ENCODE measurements around the gene STUB1.

Gene STUB1

DNA sequence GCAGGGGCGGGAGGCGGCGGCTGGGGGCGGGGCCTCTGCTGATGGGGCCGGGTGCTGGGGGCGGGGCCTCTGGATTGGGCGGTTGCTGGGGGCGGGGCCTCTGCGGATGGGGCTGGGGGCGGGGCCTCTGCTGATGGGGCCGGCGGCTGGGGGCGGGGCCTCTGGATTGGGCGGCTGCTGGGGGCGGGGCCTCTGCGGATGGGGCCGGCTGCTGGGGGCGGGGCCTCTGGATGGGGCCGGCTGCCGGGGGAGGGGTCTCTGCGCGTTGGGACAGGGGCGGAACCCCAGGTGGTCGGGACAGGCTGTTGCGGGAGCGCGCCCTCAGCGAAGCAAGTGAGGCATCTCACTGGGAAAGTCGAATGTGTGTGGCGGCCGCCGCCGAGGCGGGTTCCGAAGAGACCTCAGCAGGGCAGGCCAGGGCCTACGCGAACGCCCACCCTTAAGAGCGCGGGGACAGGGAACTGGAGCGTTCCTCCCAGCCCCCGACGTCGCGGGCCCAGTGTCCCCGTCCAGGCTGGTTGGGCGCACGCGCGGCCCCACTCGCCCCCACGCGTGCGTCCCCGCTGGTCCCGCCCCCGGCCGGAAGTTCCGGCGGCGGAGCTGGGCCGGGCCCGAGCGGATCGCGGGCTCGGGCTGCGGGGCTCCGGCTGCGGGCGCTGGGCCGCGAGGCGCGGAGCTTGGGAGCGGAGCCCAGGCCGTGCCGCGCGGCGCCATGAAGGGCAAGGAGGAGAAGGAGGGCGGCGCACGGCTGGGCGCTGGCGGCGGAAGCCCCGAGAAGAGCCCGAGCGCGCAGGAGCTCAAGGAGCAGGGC, at the start of gene STUB1:
TSS of gene STUB1 (plus strand) at position 597 of the 811 bp plus-strand sequence. CDS start at position 713, 116 bp downstream.
- peak in 1 of 2 experiments; percentile 77 for DNase-seq

GRCh38 chr16:630815-631405, 49.3 kb upstream of the STUB1 start, which contains the start of gene WFIKKN1:
Gene WFIKKN1 (plus strand): TSS chr16:630985. CDS start chr16:631254, 269 bp downstream.
- no peak for DNase-seq

- DNase-seq, result no peak
These were observed 48.3 kb upstream of the STUB1 start for GRCh38 chr16:631808-632358.

DNA sequence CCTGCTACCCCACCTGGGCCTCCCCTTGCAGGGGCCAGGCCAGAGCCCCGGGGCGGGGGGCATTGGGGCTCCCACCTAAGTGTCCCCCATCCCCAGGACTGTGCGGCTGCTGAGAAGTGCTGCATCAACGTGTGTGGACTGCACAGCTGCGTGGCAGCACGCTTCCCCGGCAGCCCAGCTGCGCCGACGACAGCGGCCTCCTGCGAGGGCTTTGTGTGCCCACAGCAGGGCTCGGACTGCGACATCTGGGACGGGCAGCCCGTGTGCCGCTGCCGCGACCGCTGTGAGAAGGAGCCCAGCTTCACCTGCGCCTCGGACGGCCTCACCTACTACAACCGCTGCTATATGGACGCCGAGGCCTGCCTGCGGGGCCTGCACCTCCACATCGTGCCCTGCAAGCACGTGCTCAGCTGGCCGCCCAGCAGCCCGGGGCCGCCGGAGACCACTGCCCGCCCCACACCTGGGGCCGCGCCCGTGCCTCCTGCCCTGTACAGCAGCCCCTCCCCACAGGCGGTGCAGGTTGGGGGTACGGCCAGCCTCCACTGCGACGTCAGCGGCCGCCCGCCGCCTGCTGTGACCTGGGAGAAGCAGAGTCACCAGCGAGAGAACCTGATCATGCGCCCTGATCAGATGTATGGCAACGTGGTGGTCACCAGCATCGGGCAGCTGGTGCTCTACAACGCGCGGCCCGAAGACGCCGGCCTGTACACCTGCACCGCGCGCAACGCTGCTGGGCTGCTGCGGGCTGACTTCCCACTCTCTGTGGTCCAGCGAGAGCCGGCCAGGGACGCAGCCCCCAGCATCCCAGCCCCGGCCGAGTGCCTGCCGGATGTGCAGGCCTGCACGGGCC, 47.5 kb upstream of the STUB1 start:
- no peak for DNase-seq

- DNase-seq, result no peak
These were observed 46.7 kb upstream of the STUB1 start for GRCh38 chr16:633336-634050.

GRCh38 chr16:634051-634670, 46.0 kb upstream of the STUB1 start:
- DNase-seq, result no peak

- no peak for DNase-seq
These were observed 45.2 kb upstream of the STUB1 start for GRCh38 chr16:634996-635395.

- no peak for DNase-seq
These were observed 44.5 kb upstream of the STUB1 start for GRCh38 chr16:635573-636205.

GRCh38 chr16:636206-637080, 43.8 kb upstream of the STUB1 start, which contains the start of gene METTL26:
Gene METTL26 (minus strand): TSS chr16:636305. CDS start chr16:636290, 15 bp downstream.
- peak; percentile 64 to 84 for DNase-seq

GRCh38 chr16:637081-638018, 42.9 kb upstream of the STUB1 start:
- DNase-seq, result no peak

DNA sequence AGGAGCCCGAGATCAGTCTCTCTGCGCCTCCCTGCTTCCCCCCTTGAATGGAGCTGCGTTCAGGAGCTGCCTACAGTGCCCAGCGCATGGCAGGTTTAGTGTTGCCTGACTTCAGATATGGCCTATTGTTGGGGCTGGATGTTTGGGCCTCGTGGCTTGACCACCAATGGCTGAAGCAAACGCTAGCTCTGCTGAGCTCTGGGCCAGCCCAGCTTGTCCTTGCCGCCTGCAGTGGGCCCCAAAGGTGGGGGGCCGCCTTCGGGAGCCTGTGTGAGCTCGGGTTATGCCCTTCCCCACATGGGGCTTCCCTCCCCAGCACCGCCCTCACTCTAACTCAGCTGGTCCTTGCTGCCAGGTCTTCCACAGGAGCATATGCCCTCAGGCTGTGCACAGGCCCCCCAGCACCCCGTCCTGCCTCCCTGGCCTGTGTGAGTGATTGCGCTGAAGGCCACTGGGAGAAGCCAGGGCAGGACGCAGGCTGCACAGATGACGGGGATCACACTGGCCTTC, 42.1 kb upstream of the STUB1 start:
- no peak for DNase-seq

DNA sequence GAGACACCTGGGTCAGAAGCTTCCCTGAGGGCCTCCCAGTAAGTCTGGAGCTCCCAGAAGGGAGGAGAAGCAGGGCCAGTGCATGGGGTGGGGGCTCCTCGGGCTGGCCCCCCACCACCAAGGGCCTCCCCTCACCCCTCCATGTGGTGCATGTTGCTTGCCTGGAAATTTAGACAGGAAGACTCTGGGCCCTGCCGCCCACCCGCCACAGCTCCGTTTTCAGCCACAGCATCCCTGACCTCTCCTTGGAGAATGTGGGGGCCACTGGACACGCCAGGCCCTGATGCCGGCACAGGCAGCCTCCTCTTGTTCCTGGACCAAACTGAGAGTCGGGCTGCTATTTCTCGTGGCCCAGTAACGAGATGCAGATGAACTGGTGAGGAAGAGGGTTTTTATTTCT, 41.4 kb upstream of the STUB1 start:
- no peak for DNase-seq

- no peak for DNase-seq
These were observed 39.6 kb upstream of the STUB1 start for GRCh38 chr16:640614-641013.

- DNase-seq, result peak in 1 of 2 experiments; percentile 50
These were observed 38.7 kb upstream of the STUB1 start, which contains the start of gene MCRIP2 for GRCh38 chr16:641326-642188. Gene MCRIP2 (plus strand): TSS chr16:641828. CDS start chr16:641992, 164 bp downstream.

- no peak for DNase-seq
These were observed 37.8 kb upstream of the STUB1 start for GRCh38 chr16:642189-643049.

- DNase-seq, result no peak
These were observed 37.2 kb upstream of the STUB1 start for GRCh38 chr16:643050-643368.

DNA sequence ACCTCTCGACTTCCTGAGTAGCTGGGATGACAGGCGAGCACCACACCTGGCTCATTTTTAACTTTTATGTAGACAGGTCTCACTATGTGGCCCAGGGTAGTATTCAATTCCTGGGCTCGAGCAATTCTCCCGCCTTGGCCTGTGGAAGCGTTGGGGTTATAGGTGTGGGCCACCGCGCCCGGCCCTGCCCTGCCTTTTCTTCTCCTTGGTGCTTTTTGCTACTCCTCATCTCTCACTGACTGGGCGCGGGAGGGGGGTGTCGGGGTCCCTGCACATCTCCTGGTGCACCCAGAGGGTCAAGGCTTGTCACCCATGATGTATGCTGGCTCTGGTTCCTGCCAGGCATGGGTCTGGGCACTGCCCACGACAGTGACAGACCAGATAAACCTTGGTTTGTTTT, 35.7 kb upstream of the STUB1 start:
- no peak for DNase-seq
